ENCODE data around the gene DTX3L.

The DTX3L gene

DNA sequence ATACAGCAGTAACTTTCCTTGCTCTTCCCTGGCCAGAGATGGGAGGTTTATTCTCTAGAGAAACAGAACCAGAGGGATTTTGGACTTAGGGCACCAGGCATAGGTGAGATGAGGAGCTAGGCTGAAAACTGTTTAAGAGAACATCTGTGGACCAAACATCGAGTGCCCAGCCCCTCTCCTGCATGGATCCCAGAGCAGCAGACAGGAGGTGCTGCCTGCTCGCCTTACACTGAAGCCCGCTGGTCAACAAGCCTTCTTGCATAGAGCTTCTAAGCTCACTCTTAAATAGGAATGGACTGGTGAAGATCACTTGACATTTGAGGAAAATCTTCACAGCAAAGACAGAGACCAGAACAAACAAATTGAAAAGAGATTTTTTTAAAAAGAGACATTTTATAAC, 54.5 kb downstream of the DTX3L start:
- no peak overlapping the region for H3K4me3 ChIP-seq (ENCODE audit: low read depth, low read length)
- TF ChIP-seq, protein P1, sequence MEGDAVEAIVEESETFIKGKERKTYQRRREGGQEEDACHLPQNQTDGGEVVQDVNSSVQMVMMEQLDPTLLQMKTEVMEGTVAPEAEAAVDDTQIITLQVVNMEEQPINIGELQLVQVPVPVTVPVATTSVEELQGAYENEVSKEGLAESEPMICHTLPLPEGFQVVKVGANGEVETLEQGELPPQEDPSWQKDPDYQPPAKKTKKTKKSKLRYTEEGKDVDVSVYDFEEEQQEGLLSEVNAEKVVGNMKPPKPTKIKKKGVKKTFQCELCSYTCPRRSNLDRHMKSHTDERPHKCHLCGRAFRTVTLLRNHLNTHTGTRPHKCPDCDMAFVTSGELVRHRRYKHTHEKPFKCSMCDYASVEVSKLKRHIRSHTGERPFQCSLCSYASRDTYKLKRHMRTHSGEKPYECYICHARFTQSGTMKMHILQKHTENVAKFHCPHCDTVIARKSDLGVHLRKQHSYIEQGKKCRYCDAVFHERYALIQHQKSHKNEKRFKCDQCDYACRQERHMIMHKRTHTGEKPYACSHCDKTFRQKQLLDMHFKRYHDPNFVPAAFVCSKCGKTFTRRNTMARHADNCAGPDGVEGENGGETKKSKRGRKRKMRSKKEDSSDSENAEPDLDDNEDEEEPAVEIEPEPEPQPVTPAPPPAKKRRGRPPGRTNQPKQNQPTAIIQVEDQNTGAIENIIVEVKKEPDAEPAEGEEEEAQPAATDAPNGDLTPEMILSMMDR (IDR thresholded peaks at IDR 0.05; ENCODE audit: borderline replicate concordance, insufficient read depth, low read depth, low read length), result no peak

DNA sequence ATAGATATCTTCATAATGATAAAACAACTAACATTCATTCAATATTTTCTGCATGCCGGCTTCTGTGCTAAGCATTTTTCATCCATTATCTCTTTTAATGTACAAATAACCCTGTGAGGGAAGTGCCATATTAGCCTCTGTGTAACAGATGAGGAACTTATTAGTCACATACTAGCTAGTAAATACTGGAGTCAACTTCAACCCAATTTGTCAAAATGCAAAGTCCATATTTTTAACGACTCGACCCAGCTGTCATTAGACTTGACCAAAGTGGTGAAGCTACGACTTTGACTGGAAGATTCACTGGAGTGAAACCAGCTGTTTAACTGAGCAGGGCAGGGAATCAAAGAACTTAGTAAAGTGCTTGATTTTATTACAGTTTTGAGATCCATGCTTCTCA, 54.9 kb downstream of the DTX3L start:
- H3K4me3 ChIP-seq (ENCODE audit: low read depth, low read length), result no peak overlapping the region
- TF ChIP-seq, protein P1 (IDR thresholded peaks at IDR 0.05; ENCODE audit: borderline replicate concordance, insufficient read depth, low read depth, low read length), result no peak

DNA sequence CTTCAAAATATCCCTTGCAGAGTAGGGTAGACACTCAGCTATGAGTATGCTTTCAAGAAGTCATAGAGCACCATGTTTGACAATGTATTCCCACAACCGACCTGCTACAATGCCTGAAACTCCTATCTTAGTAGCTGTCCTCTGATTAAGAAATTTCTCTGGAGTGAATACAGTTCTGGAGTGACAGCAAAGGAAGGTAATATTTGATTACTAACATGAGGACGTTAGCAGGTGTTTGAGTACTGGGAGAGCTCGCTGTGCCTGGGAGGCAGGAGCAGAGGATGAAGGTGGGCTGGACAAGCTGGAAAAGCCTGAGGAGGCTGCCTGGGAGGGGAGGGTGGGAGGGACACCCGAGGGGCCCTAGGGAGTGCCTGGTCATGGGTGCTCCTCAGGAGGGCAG, 56.3 kb downstream of the DTX3L start:
- TF ChIP-seq, protein P1 (IDR thresholded peaks at IDR 0.05; ENCODE audit: borderline replicate concordance, insufficient read depth, low read depth, low read length), result no peak
- H3K4me3 ChIP-seq (ENCODE audit: low read depth, low read length), result no peak overlapping the region

DNA sequence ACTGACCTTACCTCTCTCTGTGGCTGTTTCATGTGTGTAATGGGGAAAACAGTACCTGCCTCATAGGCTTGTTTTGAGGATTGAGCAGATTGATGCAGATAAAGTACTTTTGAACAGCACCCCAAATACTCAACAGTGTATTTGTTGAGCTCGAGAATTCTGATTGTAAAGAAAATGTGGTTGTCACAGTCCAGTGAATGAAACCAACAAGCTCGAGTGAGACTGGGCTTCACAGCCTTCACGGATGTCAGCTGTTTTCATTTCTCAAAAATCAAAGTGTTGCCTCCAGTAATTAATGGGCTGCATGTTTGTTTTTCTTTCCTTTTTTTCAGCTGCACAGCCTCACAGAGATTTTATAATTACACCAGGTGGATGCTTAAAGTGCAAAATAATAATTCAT, 57.0 kb downstream of the DTX3L start:
- TF ChIP-seq, protein P1 (IDR thresholded peaks at IDR 0.05; ENCODE audit: borderline replicate concordance, insufficient read depth, low read depth, low read length), result no peak

DNA sequence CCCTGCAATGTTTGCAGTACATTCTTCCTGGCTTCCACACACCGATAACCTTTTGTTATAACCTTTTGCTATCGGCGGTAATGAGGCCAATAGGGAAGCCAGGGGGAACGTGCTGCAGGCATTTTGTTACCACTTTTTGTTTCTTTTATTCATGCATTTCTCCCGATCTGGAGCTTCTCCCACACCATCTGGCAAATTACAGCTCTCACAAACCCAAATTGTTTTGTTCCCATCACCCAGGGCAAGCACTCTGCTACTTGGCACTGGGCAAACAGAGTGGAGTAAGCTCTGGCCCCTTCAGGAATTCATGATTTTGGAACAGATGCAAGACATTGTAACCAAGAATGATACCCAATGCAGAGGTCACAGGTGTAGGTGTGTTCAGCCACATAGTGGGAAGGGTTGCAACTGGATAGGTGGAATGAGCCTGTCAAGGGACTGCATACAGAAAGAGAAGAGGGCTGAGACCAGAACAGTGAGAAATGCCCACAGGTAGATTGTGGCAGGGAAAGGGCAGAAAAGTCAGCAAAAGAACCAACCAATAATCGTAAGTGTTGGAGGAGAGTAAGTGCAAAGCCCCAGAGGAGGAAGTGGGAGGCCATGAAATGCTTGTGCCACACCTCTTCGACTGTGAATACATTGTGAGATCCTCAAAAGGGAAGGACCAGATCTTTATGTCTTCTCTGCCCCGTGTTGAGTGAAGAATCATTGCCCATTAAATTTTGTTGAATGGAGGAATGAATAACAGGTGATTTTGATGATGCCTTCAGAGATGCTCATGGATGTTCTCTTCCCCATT, 59.1 kb downstream of the DTX3L start:
- no peak overlapping the region for H3K4me3 ChIP-seq (ENCODE audit: low read depth, low read length)
- TF ChIP-seq, protein P1 (IDR thresholded peaks at IDR 0.05; ENCODE audit: borderline replicate concordance, insufficient read depth, low read depth, low read length), result no peak

More for the DNA sequence above, 57.0 kb downstream of the DTX3L start:
- no peak overlapping the region for H3K4me3 ChIP-seq (ENCODE audit: low read depth, low read length)

All from GM12875 (cell line).